Erythroblast (primary cell): ENCODE measurements around the gene SLC16A1.

Experiments used
- DNase-seq, 2 experiments: peaks; one replicate each; lab custom pipeline; 2025; lab: John Stamatoyannopoulos, UW
- GATA1 ChIP-seq: IDR thresholded peaks from 2 replicates; pipeline ENCODE4 v1.6.1; 2011; ENCODE audit warnings: low read depth, mild to moderate bottlenecking, control low read depth, low read length, moderate library complexity
- POLR2A ChIP-seq: IDR thresholded peaks from 2 replicates; pipeline ENCODE4 v1.6.1; 2011; ENCODE audit warnings: mild to moderate bottlenecking, low read length

SLC16A1 gene

GRCh38 chr1:112872551-112872962 lies 83.4 kb downstream of the SLC16A1 start:
- no peak for DNase-seq

GRCh38 chr1:112870887-112871646 lies 84.9 kb downstream of the SLC16A1 start:
- no peak for TF ChIP-seq POLR2A
- TF ChIP-seq GATA1: no peak
- DNase-seq: no peak

More at GRCh38 chr1:112872551-112872962, 83.4 kb downstream of the SLC16A1 start:
- no peak for TF ChIP-seq GATA1
- no peak for TF ChIP-seq POLR2A

- no peak for DNase-seq
- TF ChIP-seq POLR2A (no peak), GATA1 (no peak)
These were observed 86.1 kb downstream of the SLC16A1 start for GRCh38 chr1:112869895-112870294.

GRCh38 chr1:112868191-112868590 lies 87.8 kb downstream of the SLC16A1 start:
- DNase-seq: no peak
- TF ChIP-seq GATA1 (no peak), POLR2A (no peak)

- no peak for TF ChIP-seq POLR2A
- TF ChIP-seq GATA1: no peak
These were observed 89.0 kb downstream of the SLC16A1 start for GRCh38 chr1:112866981-112867380.

GRCh38 chr1:112866151-112866550 lies 89.8 kb downstream of the SLC16A1 start:
- TF ChIP-seq POLR2A: no peak
- no peak for TF ChIP-seq GATA1
- DNase-seq: no peak

More at GRCh38 chr1:112866981-112867380, 89.0 kb downstream of the SLC16A1 start:
- DNase-seq: no peak

- no peak for DNase-seq
- TF ChIP-seq GATA1 (no peak), POLR2A (no peak)
These were observed 93.1 kb downstream of the SLC16A1 start for GRCh38 chr1:112862753-112863426.
